A673 (cell line): Measurements from ENCODE around the gene ZNF273. TPM values are rescaled to one million over a fixed set of nuclear protein-coding genes. Genes with fewer than 3 reads are reported as not detected.

Experiments used
- BruUV-seq: library from RNA; stranded (reverse); fragments of 400-500 nt; replicated peaks from 2 replicates; lab custom pipeline; 2021; lab: Mats Ljungman, UMichigan
- CTCF ChIA-PET: fragments of 300-600 bp; sonication (Branson Sonifier 250); formaldehyde crosslinking; loops from one replicate; lab custom pipeline; 2022; ENCODE audit warnings: antibody characterized with exemption; lab: Charles Lee
- POLR2A ChIA-PET: fragments of 300-600 bp; sonication (Branson Sonifier 250); formaldehyde crosslinking; loops from one replicate; lab custom pipeline; 2022; ENCODE audit warnings: antibody characterized with exemption; ENCODE audit not compliant: low non-redundant PET; lab: Charles Lee
- DNase-seq: peaks from one replicate; pipeline ENCODE4 v3.0.0-alpha.2; 2015; ENCODE audit warnings: low spot score
- H3K27ac ChIP-seq: fragments of 200-600 bp; sonication (generic); 2 replicates; pipeline ENCODE4 v1.5.1; 2016; ENCODE audit warnings: mixed run types, low read depth, mild to moderate bottlenecking, mixed read lengths, antibody characterized with exemption, low read length; ENCODE audit not compliant: poor library complexity, severe bottlenecking
- H3K27me3 ChIP-seq: fragments of 200-600 bp; sonication (generic); replicated peaks from 2 replicates; pipeline ENCODE4 v1.6.1; 2017; ENCODE audit warnings: mixed run types, low read depth, mild to moderate bottlenecking, mixed read lengths, antibody characterized with exemption, low read length; ENCODE audit not compliant: insufficient read depth, poor library complexity
- H3K36me3 ChIP-seq: fragments of 200-600 bp; sonication (generic); 2 replicates; pipeline ENCODE4 v1.6.1; 2016; ENCODE audit warnings: mixed run types, mild to moderate bottlenecking, mixed read lengths, antibody characterized with exemption, low read length; ENCODE audit not compliant: insufficient read depth, poor library complexity, severe bottlenecking
- H3K4me1 ChIP-seq: fragments of 200-600 bp; sonication (generic); 2 replicates; pipeline ENCODE4 v1.6.1; 2017; ENCODE audit warnings: mixed run types, mild to moderate bottlenecking, mixed read lengths, antibody characterized with exemption, low read length; ENCODE audit not compliant: insufficient read depth, poor library complexity, severe bottlenecking
- H3K4me3 ChIP-seq: fragments of 200-600 bp; sonication (generic); 2 replicates; pipeline ENCODE4 v1.5.1; 2016; ENCODE audit warnings: low read depth, mixed run types, mild to moderate bottlenecking, mixed read lengths, low read length; ENCODE audit not compliant: poor library complexity, severe bottlenecking
- H3K9me3 ChIP-seq: fragments of 200-600 bp; sonication (generic); 2 replicates; pipeline ENCODE4 v1.6.1; 2016; ENCODE audit warnings: mixed run types, low read depth, mild to moderate bottlenecking, mixed read lengths, antibody characterized with exemption, low read length; ENCODE audit not compliant: poor library complexity, severe bottlenecking
- CTCF ChIP-seq: fragments of 300-800, 200-600 bp; sonication (generic); conservative IDR thresholded peaks from 2 replicates; pipeline ENCODE4 v1.5.1; 2017; ENCODE audit warnings: low read depth, mild to moderate bottlenecking, antibody characterized with exemption, low read length, moderate library complexity, mixed read lengths
- EZH2 ChIP-seq: fragments of 200-600 bp; sonication (generic); IDR thresholded peaks from 2 replicates; pipeline ENCODE4 v1.6.1; 2017; ENCODE audit warnings: borderline replicate concordance, low read depth, mild to moderate bottlenecking, mixed read lengths, antibody characterized with exemption, low read length; ENCODE audit not compliant: poor library complexity, severe bottlenecking
- intact Hi-C: fragments of 100-400 bp; cut with micrococcal nuclease; formaldehyde crosslinking; loops from one replicate; pipeline ENCODE4 v1.10.0; 2022; ENCODE audit not compliant: unreplicated experiment
- total RNA-seq: library from RNA; stranded (reverse); gene quantifications from 2 replicates; pipeline ENCODE4 v1.2.3, GENCODE V29; 2021

Gene ZNF273
- total RNA-seq, 1 experiment from 2014 or later = 10.1 TPM

GRCh38 chr7:64951250-64951848, 48.3 kb downstream of the ZNF273 start:
- ChIA-PET POLR2A (no interaction called here), CTCF (interaction anchor here (0.6 to 1.1 kb wide), 2 partner anchors 242 to 526 kb away, joined by 3 read pairs; no protein-coding TSS in a partner anchor)
- H3K9me3 ChIP-seq = no peaks in the 10 kb centered on the region
- H3K4me3 ChIP-seq = no peak overlapping the region
- H3K27me3 ChIP-seq = peaks cover 7% of the 10 kb centered on the region
- intact Hi-C loops = loop anchor here (5.0 kb wide), 2 partner anchors 266 to 356 kb away; no protein-coding TSS in a partner anchor
- peak; percentile 75 for TF ChIP-seq CTCF
- no peak for TF ChIP-seq EZH2
- H3K4me1 ChIP-seq = no peaks in the 10 kb centered on the region
- peak; percentile 65 for DNase-seq
- H3K36me3 ChIP-seq = no peaks in the 10 kb centered on the region
- H3K27ac ChIP-seq = no peak overlapping the region
- no TSS peak for BruUV-seq

- H3K4me1 ChIP-seq = no peaks in the 10 kb centered on the region
- CTCF ChIA-PET = no interaction called here
- DNase-seq = peak; percentile 58
- H3K27me3 ChIP-seq = no peaks in the 10 kb centered on the region
- TF ChIP-seq EZH2 = no peak
- TF ChIP-seq CTCF = no peak
- intact Hi-C loops = no loop called here
- POLR2A ChIA-PET = no interaction called here
- no peak overlapping the region for H3K27ac ChIP-seq
- BruUV-seq = no TSS peak
- H3K4me3 ChIP-seq = no peak overlapping the region
- no peaks in the 10 kb centered on the region for H3K36me3 ChIP-seq
- H3K9me3 ChIP-seq = no peaks in the 10 kb centered on the region
These were observed 56.1 kb downstream of the ZNF273 start for GRCh38 chr7:64959072-64959747.

GRCh38 chr7:64965594-64965993, 62.5 kb downstream of the ZNF273 start:
- H3K27me3 ChIP-seq = no peaks in the 10 kb centered on the region
- ChIA-PET POLR2A (no interaction called here), CTCF (no interaction called here)
- H3K4me1 ChIP-seq = no peaks in the 10 kb centered on the region
- no peak overlapping the region for H3K4me3 ChIP-seq
- BruUV-seq = no TSS peak
- intact Hi-C loops = no loop called here
- TF ChIP-seq EZH2 (no peak), CTCF (no peak)
- DNase-seq = no peak
- H3K36me3 ChIP-seq = no peaks in the 10 kb centered on the region
- H3K27ac ChIP-seq = no peak overlapping the region
- peaks cover 7% of the 10 kb centered on the region for H3K9me3 ChIP-seq
